SJCRH30 (cell line): Measurements from ENCODE around the gene FKBP5. TPM values are rescaled to one million over a fixed set of nuclear protein-coding genes. Genes with fewer than 3 reads are reported as not detected.
"Not testable (repeated sequence)": the region's sequence is repeated elsewhere in the genome, so short reads cannot be mapped to it uniquely, and the experiment has no call there.

Source experiments
- DNase-seq, 2 experiments: peaks; one replicate each; pipeline ENCODE4 v3.0.0-alpha.2; 2015 to 2020
- H3K27ac ChIP-seq: fragments of 250-450 bp; sonication (Bioruptor Pico); 2 replicates; pipeline ENCODE4 v1.5.1; 2020; ENCODE audit warnings: mild to moderate bottlenecking, moderate library complexity
- H3K27me3 ChIP-seq: fragments of 250-450 bp; sonication (Bioruptor Pico); 2 replicates; pipeline ENCODE4 v1.5.1; 2020; ENCODE audit warnings: mild to moderate bottlenecking, moderate library complexity
- H3K36me3 ChIP-seq: fragments of 250-450 bp; sonication (Bioruptor Pico); 2 replicates; pipeline ENCODE4 v1.5.1; 2020; ENCODE audit warnings: mild to moderate bottlenecking, moderate library complexity
- H3K4me1 ChIP-seq: fragments of 250-450 bp; sonication (Bioruptor Pico); 2 replicates; pipeline ENCODE4 v1.5.1; 2020; ENCODE audit warnings: mild to moderate bottlenecking, moderate library complexity
- H3K4me3 ChIP-seq: fragments of 250-450 bp; sonication (Bioruptor Pico); 2 replicates; pipeline ENCODE4 v1.5.1; 2020; ENCODE audit warnings: mild to moderate bottlenecking, moderate library complexity
- H3K9me3 ChIP-seq: fragments of 250-450 bp; sonication (Bioruptor Pico); replicated peaks from 2 replicates; pipeline ENCODE4 v1.5.1; 2020; ENCODE audit warnings: mild to moderate bottlenecking, moderate library complexity
- total RNA-seq: library from RNA; depleted of rRNA; stranded (reverse); fragments of >200 nt; shearing (Covaris generic); gene quantifications from 2 replicates; pipeline ENCODE4 v1.2.3, GENCODE V29; 2014

FKBP5 gene
- total RNA-seq, 1 experiment from 2014 or later = not detected

DNA sequence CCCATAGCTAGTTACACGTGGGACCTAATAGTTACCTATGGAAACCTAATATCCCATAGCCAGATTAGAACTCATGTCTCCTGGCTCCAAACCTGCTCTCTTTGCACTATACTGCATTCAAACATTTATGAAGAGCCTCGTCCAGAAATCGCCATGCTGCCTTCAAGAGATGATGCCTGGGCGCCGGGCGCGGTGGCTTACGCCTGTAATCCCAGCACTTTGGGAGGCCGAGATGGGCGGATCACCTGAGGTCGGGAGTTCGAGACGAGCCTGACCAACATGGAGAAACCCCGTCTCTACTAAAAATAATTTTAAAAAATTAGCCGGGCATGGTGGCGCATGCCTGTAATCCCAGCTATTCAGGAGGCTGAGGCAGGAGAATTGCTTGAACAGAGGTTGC, 1.3 kb upstream of the FKBP5 start:
- DNase-seq, H3K4me1 ChIP-seq, H3K9me3 ChIP-seq, H3K27ac ChIP-seq, H3K36me3 ChIP-seq, H3K4me3 ChIP-seq, H3K27me3 ChIP-seq: not testable (repeated sequence)

DNA sequence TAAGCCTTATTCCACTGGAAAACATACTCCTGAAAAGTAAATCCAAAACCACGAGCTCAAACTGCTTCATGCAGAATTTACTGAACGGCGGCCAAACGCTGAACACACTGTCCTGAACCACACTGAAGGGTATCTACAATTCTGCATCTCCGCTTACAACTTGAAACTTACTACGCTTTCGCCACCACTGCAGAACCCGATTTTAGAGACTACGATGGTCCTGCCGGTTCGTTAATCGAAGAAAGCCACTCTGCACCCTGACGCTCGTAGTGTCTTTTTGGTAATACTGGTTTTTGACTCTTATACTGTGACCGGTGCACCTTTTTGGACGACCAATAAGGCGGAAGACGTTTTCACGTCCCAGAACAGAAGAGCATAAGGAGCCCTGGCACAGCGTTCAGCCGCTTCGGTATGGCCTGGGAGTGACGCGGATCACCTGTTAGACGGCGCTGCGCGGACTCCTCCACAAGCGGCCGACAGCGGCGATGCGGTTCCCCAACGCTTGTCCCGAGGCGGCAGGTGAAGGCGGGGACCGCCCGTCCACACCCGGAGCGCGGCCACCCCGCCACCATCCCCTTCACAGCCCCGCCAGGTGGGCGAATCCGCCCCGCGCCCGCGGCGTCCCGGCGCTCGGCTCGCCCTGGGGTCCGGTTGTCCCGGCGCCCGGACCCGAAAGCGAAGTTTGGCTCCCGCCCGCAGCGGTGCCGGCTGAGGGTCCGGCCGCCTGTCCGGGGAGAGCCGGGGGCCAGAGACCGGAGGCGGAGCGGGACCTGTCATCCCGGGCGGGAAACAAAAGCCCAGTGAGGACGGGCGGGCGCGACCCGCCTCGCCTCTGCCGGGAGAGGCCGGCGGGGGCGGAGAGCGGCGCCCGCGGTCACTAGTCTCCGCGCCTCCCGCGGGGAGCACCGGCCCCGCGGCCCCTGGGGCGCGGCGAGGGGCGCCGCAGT, 784 bp downstream of the FKBP5 start:
- no peaks in the 10 kb centered on the region for H3K27me3 ChIP-seq
- no peaks in the 10 kb centered on the region for H3K9me3 ChIP-seq
- H3K4me3 ChIP-seq = no peak overlapping the region
- no peak overlapping the region for H3K27ac ChIP-seq
- no peaks in the 10 kb centered on the region for H3K4me1 ChIP-seq
- no peak for DNase-seq
- no peaks in the 10 kb centered on the region for H3K36me3 ChIP-seq

DNA sequence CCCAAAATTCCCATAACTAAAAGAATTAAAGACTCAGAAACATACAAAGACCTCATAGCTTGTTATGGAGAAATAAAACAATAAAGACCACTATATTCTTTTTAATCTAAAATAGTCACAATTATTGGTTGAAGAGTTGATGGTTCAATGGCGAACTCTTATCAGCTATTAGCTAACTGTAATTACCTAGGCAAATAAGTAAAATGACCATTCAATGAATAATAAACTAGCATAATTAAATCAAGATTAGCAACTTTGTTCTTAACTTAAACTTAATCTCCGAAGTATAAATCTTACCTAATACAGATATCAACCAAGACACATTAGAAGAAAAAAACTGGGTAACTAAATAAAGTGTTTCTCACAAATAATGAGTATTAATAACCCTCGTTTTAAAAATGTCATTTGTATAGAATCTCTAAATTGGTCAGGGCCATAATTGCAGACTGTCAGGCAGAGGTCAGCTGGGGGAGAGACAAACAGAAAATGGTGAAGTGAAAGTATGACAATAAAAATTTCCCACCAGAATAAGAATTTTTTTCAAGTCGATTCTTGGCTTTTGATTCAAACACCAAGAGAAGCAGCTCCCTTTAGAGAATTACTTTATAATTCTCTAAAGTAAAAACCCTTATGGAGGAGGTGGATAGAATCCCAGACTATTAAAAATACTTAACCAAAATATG, 1.7 kb downstream of the FKBP5 start:
- Histone ChIP-seq H3K4me3 (no peak overlapping the region), H3K4me1 (no peaks in the 10 kb centered on the region), H3K36me3 (no peaks in the 10 kb centered on the region), H3K27me3 (no peaks in the 10 kb centered on the region), H3K9me3 (no peaks in the 10 kb centered on the region), H3K27ac (no peak overlapping the region)
- no peak for DNase-seq

DNA sequence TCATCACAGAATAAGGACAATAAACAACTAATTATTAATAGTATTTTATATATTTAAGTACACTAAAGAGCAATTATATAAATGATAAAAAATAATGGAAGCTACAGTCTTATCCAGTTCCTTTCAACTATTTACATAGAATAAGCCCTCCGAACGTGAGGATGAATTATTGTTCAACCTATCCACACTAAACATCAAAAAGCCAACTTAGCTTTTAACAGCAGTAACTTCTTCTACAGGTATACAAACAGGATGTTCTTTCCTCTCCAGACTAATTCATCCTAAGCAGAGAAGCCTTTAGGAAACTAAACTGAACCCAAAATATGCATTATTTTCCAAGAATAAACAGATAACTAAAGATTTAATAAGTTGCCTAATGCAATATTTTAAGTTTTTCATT, 2.3 kb downstream of the FKBP5 start:
- no peak for DNase-seq
- Histone ChIP-seq H3K4me1 (no peaks in the 10 kb centered on the region), H3K4me3 (no peak overlapping the region), H3K27ac (no peak overlapping the region), H3K27me3 (no peaks in the 10 kb centered on the region), H3K36me3 (no peaks in the 10 kb centered on the region), H3K9me3 (no peaks in the 10 kb centered on the region)

DNA sequence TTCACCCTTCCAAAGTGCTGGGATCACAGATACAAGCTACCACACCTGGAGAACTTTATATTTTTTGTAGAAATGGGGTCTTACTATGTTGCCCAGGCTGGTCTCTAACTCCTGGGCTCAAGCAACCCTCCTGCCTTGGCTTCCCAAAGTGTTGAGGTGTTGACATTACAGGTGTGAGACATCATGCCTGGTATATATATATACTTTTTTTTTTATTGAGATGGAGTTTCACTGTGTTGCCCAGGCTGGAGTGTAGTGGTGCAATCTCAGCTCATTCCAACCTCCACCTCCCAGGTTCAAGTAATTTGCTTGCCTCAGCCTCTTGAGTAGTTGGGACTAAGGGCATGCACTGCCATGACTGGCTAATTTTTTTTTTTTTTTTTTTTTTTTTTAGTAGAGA, 5.4 kb downstream of the FKBP5 start:
- H3K9me3 ChIP-seq = no peaks in the 10 kb centered on the region
- H3K4me1 ChIP-seq = no peaks in the 10 kb centered on the region
- H3K36me3 ChIP-seq = no peaks in the 10 kb centered on the region; the same call in 1 of the 2 replicates
- no peak for DNase-seq
- H3K4me3 ChIP-seq = no peak overlapping the region
- no peaks in the 10 kb centered on the region for H3K27me3 ChIP-seq
- H3K27ac ChIP-seq = no peak overlapping the region

DNA sequence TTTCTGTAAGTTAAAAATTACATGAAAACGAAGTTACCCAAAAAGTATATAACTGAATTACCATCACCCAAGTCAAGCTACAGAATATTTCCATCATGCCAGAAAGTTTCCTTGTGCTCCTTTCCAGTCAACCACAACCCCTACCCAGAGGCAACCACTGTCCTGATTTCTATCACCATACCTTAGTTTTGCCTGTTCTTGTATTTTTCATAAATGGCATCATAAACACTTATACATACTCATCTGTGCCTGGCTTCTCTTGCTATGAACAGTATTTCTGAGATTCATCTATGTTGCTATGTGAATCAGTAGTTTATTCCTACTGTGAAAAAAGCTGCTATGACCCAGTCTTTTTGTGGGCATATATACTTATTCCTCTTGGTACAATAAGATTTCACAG, 7.4 kb downstream of the FKBP5 start:
- H3K9me3 ChIP-seq = no peaks in the 10 kb centered on the region
- no peak for DNase-seq
- H3K4me1 ChIP-seq = no peaks in the 10 kb centered on the region
- H3K27me3 ChIP-seq = no peaks in the 10 kb centered on the region
- no peaks in the 10 kb centered on the region; the same call in 1 of the 2 replicates for H3K36me3 ChIP-seq
- H3K4me3 ChIP-seq = no peak overlapping the region
- no peak overlapping the region for H3K27ac ChIP-seq

DNA sequence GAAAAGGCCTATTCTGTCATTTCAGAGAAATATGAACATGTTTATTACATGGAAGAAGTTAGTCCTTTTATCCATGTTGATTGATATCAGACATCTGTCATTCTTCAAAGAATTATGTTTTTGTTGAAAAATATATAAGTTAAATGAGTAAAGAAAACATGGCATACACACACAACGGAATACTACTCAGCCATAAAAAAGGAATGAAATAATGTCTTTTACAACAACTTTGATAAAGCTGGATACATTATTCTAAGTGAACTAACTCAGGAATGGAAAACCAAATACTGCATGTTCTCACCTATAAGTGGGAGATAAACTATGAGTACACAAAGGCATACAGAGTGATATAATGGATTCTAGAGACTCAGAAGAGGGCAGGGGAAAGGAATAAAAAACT, 9.3 kb downstream of the FKBP5 start:
- H3K4me1 ChIP-seq = no peaks in the 10 kb centered on the region
- no peaks in the 10 kb centered on the region for H3K27me3 ChIP-seq
- no peaks in the 10 kb centered on the region for H3K9me3 ChIP-seq
- H3K36me3 ChIP-seq = no peaks in the 10 kb centered on the region; the same call in 1 of the 2 replicates
- H3K4me3 ChIP-seq = no peak overlapping the region
- no peak for DNase-seq
- no peak overlapping the region for H3K27ac ChIP-seq

DNA sequence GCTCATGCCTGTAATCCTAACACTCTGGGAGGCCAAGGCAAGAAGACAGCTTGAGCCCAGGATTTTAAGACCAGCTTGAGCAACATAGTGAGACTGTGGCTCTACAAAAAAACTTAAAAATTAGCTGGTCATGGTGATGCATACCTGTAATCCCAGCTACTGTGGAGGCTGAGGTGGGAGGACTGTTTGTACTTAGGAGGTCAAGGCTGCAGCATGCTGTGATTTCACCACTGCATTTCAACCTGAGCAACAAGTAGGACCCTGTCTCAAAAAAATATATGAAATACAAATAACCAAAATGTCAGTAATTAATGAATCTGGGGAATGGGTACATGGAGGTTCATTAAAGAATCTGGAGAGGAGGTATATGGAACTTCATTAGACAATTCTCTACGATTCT, 9.9 kb downstream of the FKBP5 start:
- H3K9me3 ChIP-seq = no peaks in the 10 kb centered on the region
- H3K4me1 ChIP-seq = no peaks in the 10 kb centered on the region
- H3K27me3 ChIP-seq = no peaks in the 10 kb centered on the region
- no peak overlapping the region for H3K4me3 ChIP-seq
- DNase-seq = no peak
- H3K27ac ChIP-seq = no peak overlapping the region
- no peaks in the 10 kb centered on the region; the same call in 1 of the 2 replicates for H3K36me3 ChIP-seq

DNA sequence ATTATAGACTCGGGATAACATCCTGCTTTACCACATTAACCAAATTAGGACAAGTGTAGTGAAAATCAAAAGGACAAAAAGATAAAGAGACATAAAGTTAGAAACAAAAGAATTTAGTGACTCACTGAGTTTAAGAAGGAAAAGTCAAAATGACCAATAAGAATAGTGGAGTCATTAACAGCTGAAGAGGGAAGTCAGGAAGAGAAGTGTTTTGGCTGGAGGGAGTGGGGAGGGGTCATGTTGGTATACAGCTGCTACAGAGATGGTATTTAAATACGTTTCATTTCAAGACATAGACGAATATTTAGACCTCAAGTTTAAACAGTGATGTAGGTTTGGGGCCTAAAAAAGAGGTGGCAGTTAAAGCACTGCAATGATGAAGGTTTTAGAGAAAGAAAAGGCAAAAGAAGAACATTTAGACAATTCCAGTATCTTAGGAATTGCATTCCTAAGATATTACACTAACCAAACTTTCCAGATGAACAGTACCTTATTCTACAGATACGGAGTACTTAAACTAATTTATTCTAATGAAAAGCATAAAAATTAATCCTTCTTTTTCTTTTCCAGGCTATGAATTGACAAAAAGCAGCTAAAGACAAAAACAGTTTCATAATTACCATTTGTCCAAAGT, 10.6 kb downstream of the FKBP5 start:
- no peaks in the 10 kb centered on the region; the same call in 1 of the 2 replicates for H3K36me3 ChIP-seq
- no peaks in the 10 kb centered on the region for H3K4me1 ChIP-seq
- no peaks in the 10 kb centered on the region for H3K27me3 ChIP-seq
- no peak overlapping the region for H3K27ac ChIP-seq
- no peaks in the 10 kb centered on the region for H3K9me3 ChIP-seq
- no peak overlapping the region for H3K4me3 ChIP-seq
- no peak for DNase-seq

DNA sequence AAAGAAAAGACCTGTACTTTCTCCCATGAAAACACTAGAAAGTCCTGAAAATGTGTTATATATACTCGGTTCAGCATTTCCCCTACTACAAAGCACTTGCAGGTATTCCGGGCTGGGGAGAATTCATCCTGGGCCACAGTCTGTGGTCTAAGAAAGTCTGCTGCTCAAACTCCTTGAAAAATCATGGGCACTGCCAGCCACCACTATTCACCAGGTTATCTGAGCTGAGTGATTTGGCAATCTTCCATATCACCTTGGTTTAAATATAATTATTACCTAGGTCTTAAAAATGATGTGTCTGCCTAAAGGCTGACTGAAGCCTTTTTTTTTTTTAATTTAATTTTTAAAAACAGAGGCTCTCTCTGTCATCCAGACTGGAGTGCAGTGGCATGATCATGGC, 11.3 kb downstream of the FKBP5 start:
- H3K4me3 ChIP-seq = no peak overlapping the region
- H3K27me3 ChIP-seq = no peaks in the 10 kb centered on the region
- no peaks in the 10 kb centered on the region; the same call in 1 of the 2 replicates for H3K36me3 ChIP-seq
- no peak for DNase-seq
- H3K9me3 ChIP-seq = no peaks in the 10 kb centered on the region
- H3K4me1 ChIP-seq = no peaks in the 10 kb centered on the region
- H3K27ac ChIP-seq = no peak overlapping the region

DNA sequence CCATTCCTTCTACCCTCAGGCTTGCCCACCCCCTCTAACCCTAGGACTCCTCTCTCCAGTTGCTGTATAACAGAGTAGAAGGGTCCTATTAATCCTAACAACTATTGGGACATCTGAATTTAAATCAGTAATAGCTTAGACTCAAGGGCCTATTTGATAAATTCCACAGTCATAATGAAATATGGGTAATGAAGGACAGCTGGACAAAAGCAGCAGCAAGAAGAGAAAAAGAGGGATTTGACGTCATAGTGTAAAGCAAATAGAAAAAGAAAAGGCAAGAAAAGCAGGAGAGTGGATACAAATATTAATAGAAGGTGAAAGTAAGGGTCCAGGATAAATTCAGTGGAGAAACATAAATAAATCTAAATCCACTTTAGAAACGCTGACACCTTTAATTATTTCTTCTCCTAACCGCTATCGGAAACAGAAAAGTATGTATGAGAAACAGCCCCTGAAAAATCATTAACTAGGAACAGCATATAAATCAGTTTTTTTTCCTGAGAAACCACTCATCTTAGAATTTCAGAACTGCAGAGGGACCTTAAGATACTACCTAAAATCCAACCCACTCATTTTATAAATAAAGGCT, 12.8 kb downstream of the FKBP5 start:
- no peaks in the 10 kb centered on the region; the same call in 1 of the 2 replicates for H3K36me3 ChIP-seq
- H3K9me3 ChIP-seq = no peaks in the 10 kb centered on the region
- no peaks in the 10 kb centered on the region for H3K27me3 ChIP-seq
- no peak overlapping the region for H3K27ac ChIP-seq
- no peak overlapping the region for H3K4me3 ChIP-seq
- DNase-seq = no peak
- H3K4me1 ChIP-seq = no peaks in the 10 kb centered on the region

DNA sequence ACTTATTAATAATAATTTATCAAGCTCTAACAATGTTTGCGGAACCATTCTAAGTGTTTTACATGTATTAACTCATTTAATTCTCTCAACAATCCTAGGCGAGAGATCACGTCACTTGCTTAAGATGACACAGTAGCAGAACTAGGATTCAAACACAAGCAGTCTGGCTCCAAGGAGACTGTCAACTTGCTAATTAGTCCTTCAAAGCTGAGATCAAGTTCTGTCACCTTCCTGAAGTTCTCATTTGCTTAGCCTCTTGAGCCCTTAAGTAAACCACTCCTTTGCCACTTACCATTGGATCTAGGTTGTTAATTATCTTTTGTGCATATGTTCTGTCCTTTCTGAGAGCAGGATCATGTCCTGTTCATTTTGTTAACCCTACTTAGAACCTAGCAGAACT, 14.1 kb downstream of the FKBP5 start:
- DNase-seq = no peak
- no peaks in the 10 kb centered on the region for H3K27me3 ChIP-seq
- no peak overlapping the region for H3K4me3 ChIP-seq
- H3K9me3 ChIP-seq = no peaks in the 10 kb centered on the region
- no peak overlapping the region for H3K27ac ChIP-seq
- H3K36me3 ChIP-seq = no peaks in the 10 kb centered on the region; the same call in 1 of the 2 replicates
- no peaks in the 10 kb centered on the region for H3K4me1 ChIP-seq

DNA sequence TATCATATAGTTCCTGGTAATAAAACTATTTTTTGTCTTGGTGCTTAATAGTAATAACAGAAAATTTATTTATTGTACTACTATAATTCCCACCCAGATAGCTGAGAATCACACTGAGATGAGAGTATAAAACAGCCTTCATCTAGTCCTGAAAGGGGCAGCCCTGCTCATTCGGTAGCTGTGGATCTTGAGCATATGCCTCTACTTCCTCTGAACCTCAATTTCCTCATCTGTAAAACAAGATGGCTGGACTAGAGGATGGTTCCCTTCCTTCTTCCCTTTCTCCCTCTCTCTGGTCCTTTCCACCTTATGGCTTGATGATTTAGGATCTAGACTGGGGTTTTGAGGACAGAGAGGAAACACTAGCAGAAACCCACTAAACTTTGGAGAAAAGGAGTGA, 15.0 kb downstream of the FKBP5 start:
- no peaks in the 10 kb centered on the region for H3K36me3 ChIP-seq
- no peak overlapping the region for H3K27ac ChIP-seq
- no peaks in the 10 kb centered on the region for H3K4me1 ChIP-seq
- no peak overlapping the region for H3K4me3 ChIP-seq
- DNase-seq = no peak
- H3K9me3 ChIP-seq = no peaks in the 10 kb centered on the region
- no peaks in the 10 kb centered on the region for H3K27me3 ChIP-seq

DNA sequence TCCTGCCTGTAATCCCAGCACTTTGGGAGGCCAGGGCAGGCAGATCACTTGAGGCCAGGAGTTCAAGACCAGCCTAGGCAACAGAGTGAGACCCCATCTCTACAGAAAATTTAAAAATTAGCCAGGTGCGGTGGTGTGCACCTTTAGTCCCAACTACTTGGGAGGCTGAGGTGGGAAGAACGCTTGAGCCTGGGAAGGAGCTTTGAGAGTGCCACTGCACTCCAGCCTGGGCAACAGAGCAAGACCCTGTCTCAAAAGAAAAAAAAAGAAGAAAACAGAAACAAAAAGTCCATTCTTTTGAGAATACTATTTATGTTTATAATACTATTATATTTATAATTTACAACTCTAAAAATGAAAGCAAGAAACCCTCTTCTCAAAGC, 15.4 kb downstream of the FKBP5 start:
- not testable (repeated sequence) for H3K36me3 ChIP-seq, H3K4me1 ChIP-seq, H3K9me3 ChIP-seq, DNase-seq, H3K27me3 ChIP-seq, H3K27ac ChIP-seq, H3K4me3 ChIP-seq

DNA sequence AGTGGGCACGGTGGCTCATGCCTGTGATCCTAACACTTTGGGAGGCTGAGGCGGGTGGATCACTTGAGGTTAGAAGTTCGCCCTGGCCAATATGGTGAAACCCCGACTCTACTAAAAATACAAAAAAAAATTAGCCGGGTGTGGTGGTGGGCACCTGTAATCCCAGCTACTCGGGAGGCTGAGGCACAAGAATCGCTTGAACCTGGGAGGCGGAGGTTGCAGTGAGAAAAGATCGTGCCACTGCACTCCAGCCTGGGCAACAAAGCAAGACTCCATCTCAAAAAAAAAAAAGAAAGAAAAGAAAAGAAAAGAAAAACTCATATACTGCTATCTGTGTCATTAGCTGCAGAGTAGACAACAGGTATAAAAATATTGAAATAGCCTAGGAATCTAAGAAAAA, 18.3 kb downstream of the FKBP5 start:
- H3K27me3 ChIP-seq, H3K4me1 ChIP-seq, DNase-seq, H3K27ac ChIP-seq, H3K9me3 ChIP-seq, H3K4me3 ChIP-seq, H3K36me3 ChIP-seq: not testable (repeated sequence)
